Spleen (tissue), 11 donors: ENCODE results near the gene OR2B2. TPM values are rescaled to one million over a fixed set of nuclear protein-coding genes. Genes with fewer than 3 reads are reported as not detected.

ENCODE experiments used
- DNase-seq: peaks from one replicate; pipeline ENCODE4 v3.0.0-alpha.2; 2020
- H3K27ac ChIP-seq, 8 donors: fragments of 200-600 bp; sonication (generic) in 7 of 8; 1 replicate in 4 of 8; 2 replicates in 4 of 8; pipeline versions ENCODE4 v1.5.0 to v1.8.0; 2016 to 2021; ENCODE audit warnings: inconsistent platforms in 4 of 8, mild to moderate bottlenecking in 4 of 8, moderate library complexity in 1 of 8
- H3K27me3 ChIP-seq, 7 donors: fragments of 200-600 bp; sonication (generic) in 6 of 7; replicated peaks in 1 of 7; 1 replicate in 4 of 7; 2 replicates in 3 of 7; pipeline versions ENCODE4 v1.5.0 to v1.8.0; 2016 to 2021; ENCODE audit warnings: inconsistent platforms in 3 of 7, mild to moderate bottlenecking in 1 of 7
- H3K36me3 ChIP-seq, 6 donors: fragments of 200-600 bp; sonication (generic) in 5 of 6; 1 replicate in 4 of 6; 2 replicates in 2 of 6; pipeline versions ENCODE4 v1.5.0 to v1.8.0; 2016 to 2021; ENCODE audit warnings: inconsistent platforms in 2 of 6
- H3K4me1 ChIP-seq, 6 donors: fragments of 200-600 bp; sonication (generic) in 5 of 6; 1 replicate in 3 of 6; 2 replicates in 3 of 6; pipeline versions ENCODE4 v1.5.0 to v1.8.0; 2016 to 2021; ENCODE audit warnings: inconsistent platforms in 3 of 6
- H3K4me3 ChIP-seq, 8 donors: fragments of 200-600 bp; sonication (generic) in 7 of 8; 1 replicate in 4 of 8; 2 replicates in 4 of 8; pipeline versions ENCODE4 v1.5.0 to v1.8.0; 2016 to 2021; ENCODE audit warnings: inconsistent platforms in 4 of 8, mild to moderate bottlenecking in 4 of 8, moderate library complexity in 2 of 8
- H3K9me3 ChIP-seq, 8 donors: fragments of 200-600 bp; sonication (generic) in 7 of 8; 1 replicate in 4 of 8; 2 replicates in 4 of 8; pipeline versions ENCODE4 v1.5.0 to v1.8.0; 2016 to 2021; ENCODE audit warnings: inconsistent platforms in 4 of 8
- POLR2A ChIP-seq, 3 donors: fragments of 450-650 bp; IDR thresholded peaks; one replicate each; pipeline ENCODE4 v1.5.1; 2017; ENCODE audit warnings: antibody characterized with exemption in 3 of 3, mild to moderate bottlenecking in 1 of 3
- POLR2AphosphoS5 ChIP-seq, 3 donors: sonication (generic); formaldehyde crosslinking; IDR thresholded peaks; one replicate each; pipeline ENCODE4 v1.5.1; 2017; ENCODE audit warnings: antibody characterized with exemption in 3 of 3
- WGBS, 5 donors: extraction: QIAGEN DNeasy Blood & Tissue Kit in 3 of 5; methylation state at CpG; one replicate each; pipeline versions ENCODE4 v1.1.5 to v1.1.7; 2013 to 2018; 5-methylcytosine and 5-hydroxymethylcytosine counted together
- intact Hi-C: fragments of 100-400 bp; cut with DNase I; formaldehyde crosslinking; loops from one replicate; pipeline ENCODE4 v1.15.0; 2023; ENCODE audit warnings: low total_unique reads
- polyA plus RNA-seq, 3 donors: library from polyadenylated mRNA; stranded (reverse); fragments of 200-250 nt; gene quantifications; one replicate each; pipeline ENCODE4 v1.2.1, GENCODE V29; 2013
- total RNA-seq, 7 donors: library from RNA; depleted of rRNA in 3 of 7; stranded (reverse); fragments of >200 nt in 3 of 7; fragmentation: NEBNext Ultra II Directional in 4 of 7; extraction: Animal tissue kit (Norgen Biotek cat#: 25700) in 4 of 7; gene quantifications; one replicate each; pipeline versions ENCODE4 v1.1.0 to v1.2.1, GENCODE V29; 2016 to 2021
- TF ChIP-seq, protein P1 (sequence below), 11 experiments: fragments of 200-600 bp in 7 of 11; fragments of 450-650 bp in 4 of 11; sonication (generic) in 4 of 11; IDR thresholded peaks in 8 of 11; conservative IDR thresholded peaks in 3 of 11; 1 replicate in 7 of 11; 2 replicates in 4 of 11; pipeline versions ENCODE4 v1.4.0 to v1.8.0; 2016 to 2021; ENCODE audit warnings: antibody characterized with exemption in 11 of 11, inconsistent platforms in 4 of 11, mild to moderate bottlenecking in 1 of 11
- donor health status: healthy with polysubstance abuse.
- donor health status: DM: no; HTN: no; CAD: no; lungs with moderate emphysema.
- donor health status: DM: no; HTN: no; CAD: no.
- donor health status: Bipolar disorder and iron deficiency.
- donor health status: healthy.
- donor health status: DM: no; HTN: no; CAD: no.
- donor health status: DM: yes; HTN: yes; CAD: no.

Gene OR2B2
- total and polyA plus RNA-seq, 10 donors = not detected

DNA sequence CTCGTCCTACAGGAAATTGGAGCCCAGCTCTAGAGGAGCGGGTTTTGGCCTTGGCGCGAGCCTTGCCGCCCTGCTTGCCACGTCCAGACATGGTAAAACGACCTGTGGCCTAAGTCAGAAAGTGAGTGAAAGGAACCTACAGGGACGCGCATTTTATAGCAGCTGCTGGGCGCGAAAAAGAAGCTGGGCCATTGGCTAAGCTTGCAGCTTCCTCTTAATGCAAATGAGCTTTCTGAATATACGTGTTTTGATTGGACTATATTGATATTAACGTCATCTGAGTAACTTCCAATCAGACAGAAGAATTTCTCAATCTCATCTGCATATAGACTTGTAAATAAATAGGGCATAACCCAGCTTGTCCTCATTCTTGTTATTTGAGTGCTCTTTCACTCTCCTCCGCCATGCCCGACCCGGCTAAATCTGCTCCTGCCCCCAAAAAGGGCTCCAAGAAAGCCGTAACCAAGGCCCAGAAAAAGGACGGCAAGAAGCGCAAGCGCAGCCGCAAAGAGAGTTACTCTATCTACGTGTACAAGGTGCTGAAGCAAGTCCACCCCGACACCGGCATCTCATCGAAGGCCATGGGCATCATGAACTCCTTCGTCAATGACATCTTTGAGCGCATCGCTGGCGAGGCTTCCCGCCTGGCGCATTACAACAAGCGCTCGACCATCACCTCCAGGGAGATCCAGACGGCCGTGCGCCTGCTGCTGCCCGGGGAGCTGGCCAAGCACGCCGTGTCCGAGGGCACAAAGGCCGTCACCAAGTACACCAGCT is 18.9 kb downstream of the OR2B2 start:
- H3K4me1 ChIP-seq = peaks cover 4 to 60% (median 35%) of the 10 kb centered on the region in 6 donors
- WGBS, 5 donors = 0 to 1% (median 1%) methylated on average over 27 to 41 of the region's 41 CpGs

DNA sequence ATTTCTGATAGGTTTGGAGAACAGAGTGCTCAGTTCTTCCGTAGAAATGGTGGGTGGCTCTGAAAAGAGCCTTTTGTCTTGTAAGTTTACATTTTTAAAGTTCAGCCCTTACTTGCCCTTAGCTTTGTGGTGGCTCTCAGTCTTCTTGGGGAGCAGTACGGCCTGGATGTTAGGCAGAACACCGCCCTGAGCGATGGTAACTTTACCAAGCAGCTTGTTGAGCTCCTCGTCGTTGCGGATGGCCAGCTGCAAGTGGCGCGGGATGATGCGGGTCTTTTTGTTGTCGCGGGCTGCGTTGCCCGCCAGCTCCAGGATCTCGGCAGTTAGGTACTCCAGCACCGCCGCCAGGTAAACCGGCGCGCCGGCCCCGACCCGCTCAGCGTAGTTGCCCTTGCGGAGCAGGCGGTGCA is 19.5 kb downstream of the OR2B2 start:
- Histone ChIP-seq H3K4me1 (peaks cover 4 to 60% (median 35%) of the 10 kb centered on the region in 6 donors), H3K27me3 (peaks cover 0 to 11% (median 0%) of the 10 kb centered on the region in 7 donors), H3K9me3 (peaks cover 0 to 11% (median 0%) of the 10 kb centered on the region in 8 donors), H3K4me3 (peak overlapping the region; percentile 0 to 77 (median 60)), H3K36me3 (no peaks in the 10 kb centered on the region), H3K27ac (peak overlapping the region; percentile 78 to 95 (median 94))
- TF ChIP-seq, protein P1, sequence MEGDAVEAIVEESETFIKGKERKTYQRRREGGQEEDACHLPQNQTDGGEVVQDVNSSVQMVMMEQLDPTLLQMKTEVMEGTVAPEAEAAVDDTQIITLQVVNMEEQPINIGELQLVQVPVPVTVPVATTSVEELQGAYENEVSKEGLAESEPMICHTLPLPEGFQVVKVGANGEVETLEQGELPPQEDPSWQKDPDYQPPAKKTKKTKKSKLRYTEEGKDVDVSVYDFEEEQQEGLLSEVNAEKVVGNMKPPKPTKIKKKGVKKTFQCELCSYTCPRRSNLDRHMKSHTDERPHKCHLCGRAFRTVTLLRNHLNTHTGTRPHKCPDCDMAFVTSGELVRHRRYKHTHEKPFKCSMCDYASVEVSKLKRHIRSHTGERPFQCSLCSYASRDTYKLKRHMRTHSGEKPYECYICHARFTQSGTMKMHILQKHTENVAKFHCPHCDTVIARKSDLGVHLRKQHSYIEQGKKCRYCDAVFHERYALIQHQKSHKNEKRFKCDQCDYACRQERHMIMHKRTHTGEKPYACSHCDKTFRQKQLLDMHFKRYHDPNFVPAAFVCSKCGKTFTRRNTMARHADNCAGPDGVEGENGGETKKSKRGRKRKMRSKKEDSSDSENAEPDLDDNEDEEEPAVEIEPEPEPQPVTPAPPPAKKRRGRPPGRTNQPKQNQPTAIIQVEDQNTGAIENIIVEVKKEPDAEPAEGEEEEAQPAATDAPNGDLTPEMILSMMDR (IDR thresholded peaks at IDR 0.05 in 8 of 11, conservative IDR thresholded peaks at IDR 0.05 in 3 of 11) = no peak
- TF ChIP-seq POLR2A (IDR thresholded peaks at IDR 0.05) (no peak), POLR2AphosphoS5 (IDR thresholded peaks at IDR 0.05) (peak in 1 of 3 donors; percentile 100)
- 0 to 1% (median 1%) methylated on average over 16 to 26 of the region's 26 CpGs for WGBS, 5 donors
- DNase-seq = no peak
- intact Hi-C loops = loop anchor here (5.0 to 10.0 kb wide), 4 partner anchors 80 to 708 kb away; partner anchors contain the start of gene ZNF184

More for the DNA sequence above, 18.9 kb downstream of the OR2B2 start:
- H3K4me3 ChIP-seq = peak overlapping the region; percentile 45 to 77 (median 63)
- no peaks in the 10 kb centered on the region for H3K36me3 ChIP-seq
- H3K27me3 ChIP-seq = peaks cover 0 to 9% (median 0%) of the 10 kb centered on the region in 7 donors
- TF ChIP-seq, protein P1 (IDR thresholded peaks at IDR 0.05 in 8 of 11, conservative IDR thresholded peaks at IDR 0.05 in 3 of 11) = peak in 1 of 11 experiments; percentile 23
- TF ChIP-seq POLR2A (IDR thresholded peaks at IDR 0.05) (peak; percentile 91 to 98 (median 97)), POLR2AphosphoS5 (IDR thresholded peaks at IDR 0.05) (peak; percentile 55 to 100 (median 100))
- peaks cover 0 to 11% (median 0%) of the 10 kb centered on the region in 8 donors for H3K9me3 ChIP-seq
- peak; percentile 95 for DNase-seq
- H3K27ac ChIP-seq = peak overlapping the region; percentile 78 to 95 (median 94)
- intact Hi-C loops = loop anchor here (5.0 to 10.0 kb wide), 4 partner anchors 81 to 708 kb away; partner anchors contain the start of gene ZNF184

DNA sequence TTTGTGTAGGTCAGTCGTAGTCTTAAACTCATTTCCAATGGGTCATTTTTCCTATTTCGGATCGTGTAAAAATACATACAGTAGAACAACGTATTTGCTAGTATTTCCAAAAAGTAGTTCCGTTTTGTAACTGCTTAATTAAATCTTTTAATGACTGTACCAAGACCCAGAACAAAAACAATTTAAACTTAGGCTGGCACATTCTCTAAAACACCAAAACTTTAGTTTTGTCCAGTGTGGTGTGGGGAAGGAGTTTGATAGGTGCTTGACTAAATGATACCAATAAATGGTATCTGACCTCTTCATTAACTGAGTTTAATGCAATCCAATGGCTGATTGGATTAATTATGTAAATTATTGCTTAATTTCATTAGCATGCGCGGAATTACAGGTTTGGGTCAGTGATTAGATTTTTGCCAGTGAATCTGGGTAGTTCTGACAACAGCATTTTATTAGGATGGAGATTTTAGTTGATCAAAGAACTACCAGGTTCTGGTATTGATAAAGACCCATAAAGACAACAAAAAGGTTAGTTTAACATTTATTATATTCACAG is 20.8 kb downstream of the OR2B2 start:
- Histone ChIP-seq H3K27me3 (peaks cover 0 to 11% (median 0%) of the 10 kb centered on the region in 7 donors), H3K27ac (peak overlapping the region in 7 of 8 donors; percentile 84 to 95 (median 93)), H3K4me3 (peak overlapping the region in 3 of 8 donors; percentile 22 to 77 (median 37)), H3K36me3 (no peaks in the 10 kb centered on the region), H3K9me3 (peaks cover 0 to 11% (median 0%) of the 10 kb centered on the region in 8 donors), H3K4me1 (peaks cover 4 to 60% (median 35%) of the 10 kb centered on the region in 6 donors)
- intact Hi-C loops = loop anchor here (2.0 to 10.0 kb wide), 5 partner anchors 19 to 707 kb away; partner anchors contain the start of gene ZNF184
- no peak for DNase-seq
- 39 to 45% (median 41%) methylated on average over 7 of the region's 7 CpGs for WGBS, 5 donors
- no peak for TF ChIP-seq POLR2A (IDR thresholded peaks at IDR 0.05)

DNA sequence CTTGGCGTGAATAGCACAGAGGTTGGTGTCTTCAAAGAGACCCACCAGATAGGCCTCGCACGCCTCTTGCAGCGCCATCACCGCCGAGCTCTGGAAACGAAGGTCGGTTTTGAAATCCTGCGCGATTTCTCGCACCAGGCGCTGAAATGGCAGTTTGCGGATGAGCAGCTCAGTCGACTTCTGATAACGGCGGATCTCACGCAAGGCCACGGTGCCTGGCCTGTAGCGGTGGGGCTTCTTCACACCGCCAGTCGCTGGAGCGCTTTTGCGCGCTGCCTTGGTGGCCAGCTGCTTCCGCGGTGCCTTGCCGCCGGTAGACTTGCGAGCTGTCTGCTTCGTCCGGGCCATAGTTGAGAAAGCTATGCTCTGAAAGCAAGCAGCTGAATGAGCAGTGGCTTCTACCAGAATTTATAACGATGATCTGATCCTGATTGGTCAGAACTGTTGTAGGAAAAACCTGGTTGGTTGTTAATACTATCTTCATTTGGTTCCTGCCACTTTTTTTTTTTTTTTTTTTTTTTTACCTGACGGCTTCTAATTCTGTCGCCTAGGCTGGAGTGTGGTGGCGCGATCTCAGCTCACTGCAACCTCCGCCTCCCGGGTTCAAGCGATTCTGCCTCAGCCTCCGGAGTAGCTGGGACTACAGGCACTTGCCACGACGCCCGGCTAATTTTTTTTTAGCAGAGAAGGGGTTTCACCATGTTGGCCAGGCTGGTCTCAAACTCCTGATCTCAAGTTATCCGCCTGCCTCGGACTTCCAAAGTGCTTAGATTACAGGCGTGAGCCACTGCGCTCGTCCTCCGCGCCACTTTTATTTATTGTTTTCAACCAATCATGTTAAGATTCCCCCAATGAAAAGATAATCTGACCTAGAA is 21.5 kb downstream of the OR2B2 start:
- Histone ChIP-seq H3K4me1 (peaks cover 4 to 54% (median 30%) of the 10 kb centered on the region in 6 donors), H3K27ac (peak overlapping the region; percentile 51 to 95 (median 89)), H3K27me3 (peaks cover 0 to 11% (median 0%) of the 10 kb centered on the region in 7 donors), H3K4me3 (peak overlapping the region; percentile 12 to 77 (median 24)), H3K9me3 (peaks cover 0 to 11% (median 0%) of the 10 kb centered on the region in 8 donors), H3K36me3 (no peaks in the 10 kb centered on the region)
- WGBS, 5 donors = 1 to 4% (median 2%) methylated on average over 43 to 50 of the region's 50 CpGs
- TF ChIP-seq, protein P1 (IDR thresholded peaks at IDR 0.05 in 8 of 11, conservative IDR thresholded peaks at IDR 0.05 in 3 of 11) = no peak
- TF ChIP-seq POLR2AphosphoS5 (IDR thresholded peaks at IDR 0.05) (peak; percentile 99), POLR2A (IDR thresholded peaks at IDR 0.05) (peak; percentile 88 to 98 (median 91))
- intact Hi-C loops = loop anchor here (2.0 to 10.0 kb wide), 5 partner anchors 18 to 706 kb away; partner anchors contain the start of gene ZNF184
- peak; percentile 94 for DNase-seq
